DLD1 (cell line): ENCODE measurements around the gene CCDC50.

Source experiments
- in situ Hi-C: cut with HindIII; loops from 2 replicates; pipeline ENCODE4 v1.10.0; 2017; ENCODE audit warnings: low sequenced_read_pairs

CCDC50 gene

GRCh38 chr3:191345334-191345733, 16.1 kb downstream of the CCDC50 start:
- in situ Hi-C loops = no loop called here

- in situ Hi-C loops = no loop called here
These were observed 18.0 kb downstream of the CCDC50 start for GRCh38 chr3:191347228-191347627.

GRCh38 chr3:191348098-191348497, 18.9 kb downstream of the CCDC50 start:
- in situ Hi-C loops = no loop called here

GRCh38 chr3:191350396-191351090, 21.3 kb downstream of the CCDC50 start:
- in situ Hi-C loops = no loop called here

- in situ Hi-C loops = no loop called here
These were observed 22.8 kb downstream of the CCDC50 start for GRCh38 chr3:191352014-191352413.

- in situ Hi-C loops = no loop called here
These were observed 24.0 kb downstream of the CCDC50 start for GRCh38 chr3:191353022-191353777.

- in situ Hi-C loops = no loop called here
These were observed 26.2 kb downstream of the CCDC50 start for GRCh38 chr3:191355406-191355805.

GRCh38 chr3:191356631-191357439, 27.6 kb downstream of the CCDC50 start:
- in situ Hi-C loops = no loop called here

GRCh38 chr3:191357909-191358308, 28.7 kb downstream of the CCDC50 start:
- in situ Hi-C loops = no loop called here

GRCh38 chr3:191358929-191359328, 29.7 kb downstream of the CCDC50 start:
- in situ Hi-C loops = no loop called here

- in situ Hi-C loops = no loop called here
These were observed 31.4 kb downstream of the CCDC50 start for GRCh38 chr3:191360620-191361019.

- in situ Hi-C loops = no loop called here
These were observed 32.3 kb downstream of the CCDC50 start for GRCh38 chr3:191361456-191361855.

GRCh38 chr3:191362037-191362436, 32.8 kb downstream of the CCDC50 start:
- in situ Hi-C loops = no loop called here

- in situ Hi-C loops = no loop called here
These were observed 33.4 kb downstream of the CCDC50 start for GRCh38 chr3:191362524-191363090.

- in situ Hi-C loops = no loop called here
These were observed 34.0 kb downstream of the CCDC50 start for GRCh38 chr3:191363221-191363620.

GRCh38 chr3:191366675-191367074, 37.5 kb downstream of the CCDC50 start:
- in situ Hi-C loops = no loop called here

- in situ Hi-C loops = no loop called here
These were observed 39.8 kb downstream of the CCDC50 start for GRCh38 chr3:191368755-191369615.

- in situ Hi-C loops = no loop called here
These were observed 40.4 kb downstream of the CCDC50 start for GRCh38 chr3:191369616-191370010.

GRCh38 chr3:191372122-191372521, 42.9 kb downstream of the CCDC50 start:
- in situ Hi-C loops = no loop called here

- in situ Hi-C loops = no loop called here
These were observed 44.1 kb downstream of the CCDC50 start for GRCh38 chr3:191373327-191373726.
